C4-2B (cell line): ENCODE data around the gene RILPL1.

ENCODE experiments used
- ZFX ChIP-seq: fragments of 450-650 bp; IDR thresholded peaks from 2 replicates; pipeline ENCODE4 v1.6.1; 2017
- TF ChIP-seq, protein P1 (sequence below): fragments of 450-650 bp; conservative IDR thresholded peaks from 2 replicates; pipeline ENCODE4 v1.5.1; 2017; ENCODE audit warnings: mild to moderate bottlenecking

DNA sequence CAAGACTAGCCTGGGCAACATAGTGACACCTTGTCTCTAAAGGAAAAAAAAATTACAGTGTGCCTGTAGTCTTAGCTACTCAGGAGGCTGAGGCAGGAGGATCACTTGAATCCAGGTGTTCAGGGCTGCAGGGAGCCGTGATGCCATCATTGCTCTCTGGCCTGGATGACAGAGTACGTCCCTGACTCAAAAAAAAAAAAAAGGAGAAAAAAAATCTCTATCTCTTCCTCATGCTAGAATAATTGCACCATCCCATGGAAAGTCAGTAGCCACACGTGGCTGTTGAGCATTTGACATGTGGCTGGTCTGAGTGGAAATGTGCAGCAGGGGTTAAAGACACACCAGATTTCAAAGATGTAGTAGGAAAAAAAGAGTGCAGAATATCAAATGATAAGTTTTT lies 3.8 kb downstream of the RILPL1 start:
- TF ChIP-seq, protein P1, sequence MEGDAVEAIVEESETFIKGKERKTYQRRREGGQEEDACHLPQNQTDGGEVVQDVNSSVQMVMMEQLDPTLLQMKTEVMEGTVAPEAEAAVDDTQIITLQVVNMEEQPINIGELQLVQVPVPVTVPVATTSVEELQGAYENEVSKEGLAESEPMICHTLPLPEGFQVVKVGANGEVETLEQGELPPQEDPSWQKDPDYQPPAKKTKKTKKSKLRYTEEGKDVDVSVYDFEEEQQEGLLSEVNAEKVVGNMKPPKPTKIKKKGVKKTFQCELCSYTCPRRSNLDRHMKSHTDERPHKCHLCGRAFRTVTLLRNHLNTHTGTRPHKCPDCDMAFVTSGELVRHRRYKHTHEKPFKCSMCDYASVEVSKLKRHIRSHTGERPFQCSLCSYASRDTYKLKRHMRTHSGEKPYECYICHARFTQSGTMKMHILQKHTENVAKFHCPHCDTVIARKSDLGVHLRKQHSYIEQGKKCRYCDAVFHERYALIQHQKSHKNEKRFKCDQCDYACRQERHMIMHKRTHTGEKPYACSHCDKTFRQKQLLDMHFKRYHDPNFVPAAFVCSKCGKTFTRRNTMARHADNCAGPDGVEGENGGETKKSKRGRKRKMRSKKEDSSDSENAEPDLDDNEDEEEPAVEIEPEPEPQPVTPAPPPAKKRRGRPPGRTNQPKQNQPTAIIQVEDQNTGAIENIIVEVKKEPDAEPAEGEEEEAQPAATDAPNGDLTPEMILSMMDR = no peak
- TF ChIP-seq ZFX = no peak
